GM23338 (cell line): ENCODE data around the gene AQP9. TPM values are rescaled to one million over a fixed set of nuclear protein-coding genes. Genes with fewer than 3 reads are reported as not detected.

Experiments used
- ATAC-seq: fragments of 200-7000 bp; cut with Tn5 transposase; 3 replicates; pipeline ENCODE4 v1.9.1; 2020
- DNase-seq: peaks from one replicate; pipeline ENCODE4 v3.0.0-alpha.2; 2015; ENCODE audit warnings: low spot score
- H2AFZ ChIP-seq: fragments of 200-600 bp; sonication (generic); 2 replicates; pipeline ENCODE4 v1.8.0; 2016; ENCODE audit warnings: antibody characterized with exemption, mild to moderate bottlenecking, moderate library complexity
- H3F3A ChIP-seq: fragments of 200-600 bp; sonication (generic); replicated peaks from 2 replicates; pipeline ENCODE4 v1.8.0; 2017; ENCODE audit warnings: antibody characterized with exemption, mixed run types, low read depth
- H3K27ac ChIP-seq: fragments of 200-600 bp; sonication (generic); 2 replicates; pipeline ENCODE4 v1.6.1; 2016; ENCODE audit warnings: low read depth
- H3K27me3 ChIP-seq: fragments of 200-600 bp; sonication (generic); 2 replicates; pipeline ENCODE4 v1.8.0; 2016; ENCODE audit warnings: mild to moderate bottlenecking, mixed run types, moderate library complexity; ENCODE audit not compliant: insufficient read depth
- H3K36me3 ChIP-seq: fragments of 200-600 bp; sonication (generic); 2 replicates; pipeline ENCODE4 v1.8.0; 2016; ENCODE audit warnings: mild to moderate bottlenecking; ENCODE audit not compliant: insufficient read depth
- H3K4me1 ChIP-seq: fragments of 200-600 bp; sonication (generic); 2 replicates; pipeline ENCODE4 v1.8.0; 2016; ENCODE audit warnings: mild to moderate bottlenecking, moderate library complexity; ENCODE audit not compliant: insufficient read depth
- H3K4me2 ChIP-seq: fragments of 200-600 bp; sonication (generic); 2 replicates; pipeline ENCODE4 v1.7.1; 2017; ENCODE audit warnings: mixed run types
- H3K4me3 ChIP-seq: fragments of 200-600 bp; sonication (generic); 2 replicates; pipeline ENCODE4 v1.6.1; 2016; ENCODE audit warnings: mixed run types
- H3K79me2 ChIP-seq: fragments of 200-600 bp; sonication (generic); replicated peaks from 2 replicates; pipeline ENCODE4 v1.8.0; 2017; ENCODE audit warnings: mild to moderate bottlenecking; ENCODE audit not compliant: insufficient read depth
- H3K9me2 ChIP-seq: fragments of 200-600 bp; sonication (generic); 2 replicates; pipeline ENCODE4 v1.8.0; 2017; ENCODE audit not compliant: insufficient read depth
- H4K20me1 ChIP-seq: fragments of 200-600 bp; sonication (generic); replicated peaks from 2 replicates; pipeline ENCODE4 v1.8.0; 2017; ENCODE audit warnings: mild to moderate bottlenecking; ENCODE audit not compliant: insufficient read depth
- H3K27ac Mint-ChIP-seq: 2 replicates; pipeline ENCODE4 v1.8.0; 2020; ENCODE audit warnings: inconsistent platforms, mild to moderate bottlenecking, moderate library complexity, mixed read lengths
- H3K27me3 Mint-ChIP-seq: 3 replicates; pipeline ENCODE4 v1.8.0; 2022; ENCODE audit warnings: low read depth, mild to moderate bottlenecking, moderate library complexity, mixed read lengths, inconsistent platforms; ENCODE audit not compliant: insufficient read depth, poor library complexity
- H3K36me3 Mint-ChIP-seq: 3 replicates; pipeline ENCODE4 v1.8.0; 2021; ENCODE audit warnings: low read depth, mild to moderate bottlenecking, inconsistent platforms, moderate library complexity, mixed read lengths
- H3K4me1 Mint-ChIP-seq: 3 replicates; pipeline ENCODE4 v1.8.0; 2020; ENCODE audit warnings: mild to moderate bottlenecking, inconsistent platforms, mixed read lengths
- H3K4me3 Mint-ChIP-seq: 3 replicates; pipeline ENCODE4 v1.8.0; 2021; ENCODE audit warnings: moderate library complexity, mild to moderate bottlenecking, inconsistent platforms, mixed read lengths
- H3K9me3 Mint-ChIP-seq: 3 replicates; pipeline ENCODE4 v1.8.0; 2020; ENCODE audit warnings: moderate library complexity, mild to moderate bottlenecking, inconsistent platforms, mixed read lengths
- CREB1 ChIP-seq: fragments of 250-450 bp; sonication (Bioruptor Pico); IDR thresholded peaks from 2 replicates; pipeline ENCODE4 v1.5.0; 2020; ENCODE audit warnings: low read depth, mild to moderate bottlenecking, moderate library complexity
- EZH2phosphoT487 ChIP-seq: fragments of 200-600 bp; sonication (generic); IDR thresholded peaks from one replicate; pipeline ENCODE4 v1.8.1; 2018; ENCODE audit warnings: antibody characterized with exemption; ENCODE audit not compliant: unreplicated experiment
- JUNB ChIP-seq: IDR thresholded peaks from one replicate; pipeline ENCODE4 v1.6.1; 2016; ENCODE audit warnings: antibody characterized with exemption; ENCODE audit not compliant: unreplicated experiment
- NANOG ChIP-seq: IDR thresholded peaks from 2 replicates; pipeline ENCODE4 v1.6.1; 2016; ENCODE audit warnings: antibody characterized with exemption, borderline replicate concordance
- POLR2AphosphoS5 ChIP-seq: IDR thresholded peaks from 2 replicates; pipeline ENCODE4 v1.6.1; 2016; ENCODE audit warnings: antibody characterized with exemption, low read depth
- STAT1 ChIP-seq: IDR thresholded peaks from one replicate; pipeline ENCODE4 v1.6.1; 2016; ENCODE audit warnings: antibody characterized with exemption; ENCODE audit not compliant: unreplicated experiment
- ZNF114 ChIP-seq: fragments of 250-450 bp; sonication (Bioruptor Pico); IDR thresholded peaks from 2 replicates; pipeline ENCODE4 v1.5.0; 2020; ENCODE audit warnings: mild to moderate bottlenecking, moderate library complexity
- ZNF331 ChIP-seq: fragments of 250-450 bp; sonication (Bioruptor Pico); IDR thresholded peaks from 2 replicates; pipeline ENCODE4 v1.5.0; 2020; ENCODE audit warnings: low read depth, mild to moderate bottlenecking, moderate library complexity
- polyA plus RNA-seq: library from polyadenylated mRNA; unstranded; fragments of >200 nt; fragmentation: Nextera tagmentation; extraction: Ambion mirVana; gene quantifications from 2 replicates; pipeline ENCODE4 v1.2.1, GENCODE V29; 2016
- total RNA-seq: library from RNA; depleted of rRNA; stranded (reverse); fragments of >200 nt; shearing (Covaris generic); gene quantifications from 2 replicates; pipeline ENCODE4 v1.2.3, GENCODE V29; 2014
- TF ChIP-seq, protein P1 (sequence below), 2 experiments: fragments of 200-600 bp in 1 of 2; sonication (generic) in 1 of 2; conservative IDR thresholded peaks; 2 replicates each; pipeline versions ENCODE4 v1.5.1 to v1.6.1; 2016 to 2017; ENCODE audit warnings: antibody characterized with exemption in 2 of 2, low read depth in 2 of 2, mild to moderate bottlenecking in 2 of 2, moderate library complexity in 1 of 2
- TF ChIP-seq, protein P2 (sequence below): IDR thresholded peaks from one replicate; pipeline ENCODE4 v1.6.1; 2018; ENCODE audit warnings: antibody characterized with exemption; ENCODE audit not compliant: unreplicated experiment

Gene AQP9
- total and polyA plus RNA-seq, 2 experiments from 2014 or later = not detected

DNA sequence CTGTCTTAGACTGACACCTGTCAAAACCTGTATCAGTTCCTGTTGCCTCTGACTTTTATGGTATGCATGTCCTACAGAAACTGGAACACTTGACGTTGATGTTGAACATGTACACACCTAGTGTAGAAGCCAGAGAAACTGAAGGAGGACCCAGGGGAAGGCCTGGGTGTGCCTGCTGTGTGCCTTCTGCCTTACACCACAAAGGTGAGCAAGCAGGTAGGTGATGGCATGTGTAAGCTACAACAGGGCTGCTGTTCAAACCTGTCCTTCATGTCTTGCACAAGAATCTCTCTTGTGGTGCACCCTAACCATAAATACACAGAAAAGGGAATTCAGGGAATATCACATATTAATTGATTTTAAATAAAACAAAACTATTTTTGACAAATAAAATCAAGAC, 13.6 kb upstream of the AQP9 start:
- H3F3A ChIP-seq = no peaks in the 10 kb centered on the region
- TF ChIP-seq EZH2phosphoT487 (no peak), CREB1 (CRISPR knock-in tag) (no peak), POLR2AphosphoS5 (no peak)
- TF ChIP-seq, protein P1, sequence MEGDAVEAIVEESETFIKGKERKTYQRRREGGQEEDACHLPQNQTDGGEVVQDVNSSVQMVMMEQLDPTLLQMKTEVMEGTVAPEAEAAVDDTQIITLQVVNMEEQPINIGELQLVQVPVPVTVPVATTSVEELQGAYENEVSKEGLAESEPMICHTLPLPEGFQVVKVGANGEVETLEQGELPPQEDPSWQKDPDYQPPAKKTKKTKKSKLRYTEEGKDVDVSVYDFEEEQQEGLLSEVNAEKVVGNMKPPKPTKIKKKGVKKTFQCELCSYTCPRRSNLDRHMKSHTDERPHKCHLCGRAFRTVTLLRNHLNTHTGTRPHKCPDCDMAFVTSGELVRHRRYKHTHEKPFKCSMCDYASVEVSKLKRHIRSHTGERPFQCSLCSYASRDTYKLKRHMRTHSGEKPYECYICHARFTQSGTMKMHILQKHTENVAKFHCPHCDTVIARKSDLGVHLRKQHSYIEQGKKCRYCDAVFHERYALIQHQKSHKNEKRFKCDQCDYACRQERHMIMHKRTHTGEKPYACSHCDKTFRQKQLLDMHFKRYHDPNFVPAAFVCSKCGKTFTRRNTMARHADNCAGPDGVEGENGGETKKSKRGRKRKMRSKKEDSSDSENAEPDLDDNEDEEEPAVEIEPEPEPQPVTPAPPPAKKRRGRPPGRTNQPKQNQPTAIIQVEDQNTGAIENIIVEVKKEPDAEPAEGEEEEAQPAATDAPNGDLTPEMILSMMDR (conservative IDR thresholded peaks at IDR 0.05; ENCODE audit: low read depth in 2 of 2) = no peak
- no peaks in the 10 kb centered on the region; the same call in 1 of the 2 replicates for H3K4me1 ChIP-seq
- no peaks in the 10 kb centered on the region for H4K20me1 ChIP-seq
- H3K27ac ChIP-seq = no peak overlapping the region
- no peaks in the 10 kb centered on the region; the same call in 1 of the 2 replicates for H3K9me2 ChIP-seq
- peaks cover 21% of the 10 kb centered on the region for H3K9me3 Mint-ChIP-seq
- peaks cover 15% of the 10 kb centered on the region for H3K36me3 Mint-ChIP-seq
- DNase-seq (no peak), ATAC-seq (no peak)
- H3K27me3 Mint-ChIP-seq = no peaks in the 10 kb centered on the region
- no peaks in the 10 kb centered on the region; the same call in 1 of the 2 replicates for H3K36me3 ChIP-seq
- no peak overlapping the region for H3K4me2 ChIP-seq
- peaks cover 3% of the 10 kb centered on the region; the same call in 2 of the 3 replicates for H3K4me1 Mint-ChIP-seq
- H3K4me3 Mint-ChIP-seq = no peak overlapping the region
- no peaks in the 10 kb centered on the region for H3K27me3 ChIP-seq
- H3K27ac Mint-ChIP-seq = no peak overlapping the region
- no peaks in the 10 kb centered on the region for H3K79me2 ChIP-seq
- no peak overlapping the region for H3K4me3 ChIP-seq
- H2AFZ ChIP-seq = no peak overlapping the region

GRCh38 chr15:58125333-58125732, 12.8 kb upstream of the AQP9 start:
- Histone ChIP-seq H2AFZ (no peak overlapping the region), H3K9me2 (no peaks in the 10 kb centered on the region; the same call in 1 of the 2 replicates), H3K4me2 (no peak overlapping the region), H3K27ac (no peak overlapping the region), H3F3A (no peaks in the 10 kb centered on the region), H3K4me1 (no peaks in the 10 kb centered on the region; the same call in 1 of the 2 replicates), H3K4me3 (no peak overlapping the region), H3K36me3 (no peaks in the 10 kb centered on the region; the same call in 1 of the 2 replicates), H4K20me1 (no peaks in the 10 kb centered on the region), H3K27me3 (no peaks in the 10 kb centered on the region), H3K79me2 (no peaks in the 10 kb centered on the region)
- H3K9me3 Mint-ChIP-seq = peaks cover 21% of the 10 kb centered on the region
- no peak for DNase-seq
- peaks cover 3% of the 10 kb centered on the region; the same call in 2 of the 3 replicates for H3K4me1 Mint-ChIP-seq
- no peak overlapping the region for H3K27ac Mint-ChIP-seq
- H3K4me3 Mint-ChIP-seq = no peak overlapping the region
- ATAC-seq = no peak
- H3K36me3 Mint-ChIP-seq = peaks cover 15% of the 10 kb centered on the region
- no peaks in the 10 kb centered on the region for H3K27me3 Mint-ChIP-seq
- TF ChIP-seq EZH2phosphoT487 (no peak), ZNF331 (CRISPR knock-in tag) (no peak), ZNF114 (CRISPR knock-in tag) (no peak), STAT1 (no peak), NANOG (no peak), POLR2AphosphoS5 (no peak), JUNB (no peak)
- TF ChIP-seq, protein P1 (conservative IDR thresholded peaks at IDR 0.05; ENCODE audit: low read depth in 2 of 2) = no peak
- TF ChIP-seq, protein P2, sequence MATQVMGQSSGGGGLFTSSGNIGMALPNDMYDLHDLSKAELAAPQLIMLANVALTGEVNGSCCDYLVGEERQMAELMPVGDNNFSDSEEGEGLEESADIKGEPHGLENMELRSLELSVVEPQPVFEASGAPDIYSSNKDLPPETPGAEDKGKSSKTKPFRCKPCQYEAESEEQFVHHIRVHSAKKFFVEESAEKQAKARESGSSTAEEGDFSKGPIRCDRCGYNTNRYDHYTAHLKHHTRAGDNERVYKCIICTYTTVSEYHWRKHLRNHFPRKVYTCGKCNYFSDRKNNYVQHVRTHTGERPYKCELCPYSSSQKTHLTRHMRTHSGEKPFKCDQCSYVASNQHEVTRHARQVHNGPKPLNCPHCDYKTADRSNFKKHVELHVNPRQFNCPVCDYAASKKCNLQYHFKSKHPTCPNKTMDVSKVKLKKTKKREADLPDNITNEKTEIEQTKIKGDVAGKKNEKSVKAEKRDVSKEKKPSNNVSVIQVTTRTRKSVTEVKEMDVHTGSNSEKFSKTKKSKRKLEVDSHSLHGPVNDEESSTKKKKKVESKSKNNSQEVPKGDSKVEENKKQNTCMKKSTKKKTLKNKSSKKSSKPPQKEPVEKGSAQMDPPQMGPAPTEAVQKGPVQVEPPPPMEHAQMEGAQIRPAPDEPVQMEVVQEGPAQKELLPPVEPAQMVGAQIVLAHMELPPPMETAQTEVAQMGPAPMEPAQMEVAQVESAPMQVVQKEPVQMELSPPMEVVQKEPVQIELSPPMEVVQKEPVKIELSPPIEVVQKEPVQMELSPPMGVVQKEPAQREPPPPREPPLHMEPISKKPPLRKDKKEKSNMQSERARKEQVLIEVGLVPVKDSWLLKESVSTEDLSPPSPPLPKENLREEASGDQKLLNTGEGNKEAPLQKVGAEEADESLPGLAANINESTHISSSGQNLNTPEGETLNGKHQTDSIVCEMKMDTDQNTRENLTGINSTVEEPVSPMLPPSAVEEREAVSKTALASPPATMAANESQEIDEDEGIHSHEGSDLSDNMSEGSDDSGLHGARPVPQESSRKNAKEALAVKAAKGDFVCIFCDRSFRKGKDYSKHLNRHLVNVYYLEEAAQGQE = no peak
